Measurements from ENCODE around the gene GSTK1. TPM values are rescaled to one million over a fixed set of nuclear protein-coding genes. Genes with fewer than 3 reads are reported as not detected.

The GSTK1 gene
- total RNA-seq, 2 experiments from 2014 or later, result 136 to 137 TPM

DNA sequence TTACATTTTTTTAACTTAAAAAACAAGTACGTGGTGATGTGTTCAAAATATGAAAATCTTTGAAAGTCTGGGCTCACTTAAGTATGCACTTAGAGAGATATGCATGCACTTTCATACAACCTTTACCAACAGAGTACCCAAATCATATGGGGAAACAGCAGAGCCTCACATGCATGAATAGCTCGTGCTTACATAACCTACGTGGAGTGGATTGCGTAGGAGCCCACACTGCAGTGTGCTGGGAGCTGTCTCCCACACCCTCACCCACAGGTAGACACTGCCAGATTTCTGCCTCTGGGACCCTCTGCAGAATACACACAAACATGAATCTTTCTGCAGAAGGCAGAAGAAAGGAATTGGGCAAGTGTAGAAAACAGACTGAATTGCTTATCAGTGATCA lies 53.3 kb downstream of the GSTK1 start:
- no peak overlapping the region for H3K27ac Mint-ChIP-seq
- no peak overlapping the region for H3K4me3 Mint-ChIP-seq
- DNase-seq, result no peak
- no peaks in the 10 kb centered on the region for H3K27me3 Mint-ChIP-seq
- H3K36me3 Mint-ChIP-seq, result no peaks in the 10 kb centered on the region
- peaks cover 3% of the 10 kb centered on the region for H3K4me1 Mint-ChIP-seq
- no peaks in the 10 kb centered on the region for H3K9me3 Mint-ChIP-seq

DNA sequence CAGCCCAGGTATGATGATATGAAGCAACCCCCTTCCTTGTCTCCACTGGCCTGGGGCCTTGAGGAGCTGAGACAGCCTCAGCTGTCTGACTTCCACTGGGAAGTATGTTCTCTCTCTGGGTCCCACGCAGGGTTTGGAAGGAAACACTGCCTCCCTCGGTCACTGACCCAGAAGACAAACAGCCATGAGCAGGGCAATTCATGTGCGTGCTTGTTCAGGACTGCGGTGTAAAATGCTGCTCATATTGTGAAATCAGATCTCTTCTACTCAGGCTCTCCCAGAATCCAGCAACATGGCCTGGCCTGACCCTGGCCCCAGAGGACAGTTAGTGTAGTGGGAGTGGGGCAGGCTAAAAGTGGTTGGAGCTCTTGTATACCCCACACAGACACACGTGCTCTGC lies 55.4 kb downstream of the GSTK1 start:
- no peak overlapping the region for H3K4me3 Mint-ChIP-seq
- no peak overlapping the region for H3K27ac Mint-ChIP-seq
- no peak for DNase-seq
- no peaks in the 10 kb centered on the region for H3K36me3 Mint-ChIP-seq
- H3K4me1 Mint-ChIP-seq, result peaks cover 3% of the 10 kb centered on the region
- H3K9me3 Mint-ChIP-seq, result no peaks in the 10 kb centered on the region
- H3K27me3 Mint-ChIP-seq, result no peaks in the 10 kb centered on the region

Other genes starting within 250 kb of the GSTK1 start
- gene OR9A2, start 236.3 kb upstream of the GSTK1 start, total RNA-seq, result not detected
- not detected for gene OR6V1, start 211.1 kb upstream of the GSTK1 start, total RNA-seq
- not detected for gene PIP, start 131.4 kb upstream of the GSTK1 start, total RNA-seq
- gene TAS2R39, start 80.0 kb upstream of the GSTK1 start, total RNA-seq, result not detected
- gene TAS2R40, start 41.4 kb upstream of the GSTK1 start, total RNA-seq, result not detected
- 1 to 10 TPM; 2.3 to 2.7 TPM for gene TMEM139, start 21.5 kb downstream of the GSTK1 start, total RNA-seq
- gene CASP2, start 24.9 kb downstream of the GSTK1 start, total RNA-seq, result 10 to 100 TPM; 71.8 to 79.7 TPM
- under 1 TPM in 1 of 2 experiments, not detected in 1; 0.06 TPM for gene CLCN1, start 52.7 kb downstream of the GSTK1 start, total RNA-seq
- 1 to 10 TPM; 1.7 to 2.0 TPM for gene FAM131B, start 99.3 kb downstream of the GSTK1 start, total RNA-seq
- gene ZYX, start 117.9 kb downstream of the GSTK1 start, total RNA-seq, result 100 to 1,000 TPM; 116 to 118 TPM
- 1 to 10 TPM; 2.3 to 3.4 TPM for gene EPHA1, start 145.4 kb downstream of the GSTK1 start, total RNA-seq
- gene TAS2R60, start 180.0 kb downstream of the GSTK1 start, total RNA-seq, result not detected
- not detected for gene TAS2R41, start 214.4 kb downstream of the GSTK1 start, total RNA-seq

All from activated naive CD8-positive, alpha-beta T cell treated with anti-CD3 and anti-CD28 coated beads for 36 hours (primary cell).